GM23338 (cell line): ENCODE data around the gene SGCB. TPM values are rescaled to one million over a fixed set of nuclear protein-coding genes. Genes with fewer than 3 reads are reported as not detected.

Source experiments
- ATAC-seq: fragments of 200-7000 bp; cut with Tn5 transposase; 3 replicates; pipeline ENCODE4 v1.9.1; 2020
- DNase-seq: peaks from one replicate; pipeline ENCODE4 v3.0.0-alpha.2; 2015; ENCODE audit warnings: low spot score
- H2AFZ ChIP-seq: fragments of 200-600 bp; sonication (generic); 2 replicates; pipeline ENCODE4 v1.8.0; 2016; ENCODE audit warnings: antibody characterized with exemption, mild to moderate bottlenecking, moderate library complexity
- H3F3A ChIP-seq: fragments of 200-600 bp; sonication (generic); replicated peaks from 2 replicates; pipeline ENCODE4 v1.8.0; 2017; ENCODE audit warnings: antibody characterized with exemption, mixed run types, low read depth
- H3K27ac ChIP-seq: fragments of 200-600 bp; sonication (generic); 2 replicates; pipeline ENCODE4 v1.6.1; 2016; ENCODE audit warnings: low read depth
- H3K27me3 ChIP-seq: fragments of 200-600 bp; sonication (generic); 2 replicates; pipeline ENCODE4 v1.8.0; 2016; ENCODE audit warnings: mild to moderate bottlenecking, mixed run types, moderate library complexity; ENCODE audit not compliant: insufficient read depth
- H3K36me3 ChIP-seq: fragments of 200-600 bp; sonication (generic); 2 replicates; pipeline ENCODE4 v1.8.0; 2016; ENCODE audit warnings: mild to moderate bottlenecking; ENCODE audit not compliant: insufficient read depth
- H3K4me1 ChIP-seq: fragments of 200-600 bp; sonication (generic); 2 replicates; pipeline ENCODE4 v1.8.0; 2016; ENCODE audit warnings: mild to moderate bottlenecking, moderate library complexity; ENCODE audit not compliant: insufficient read depth
- H3K4me2 ChIP-seq: fragments of 200-600 bp; sonication (generic); 2 replicates; pipeline ENCODE4 v1.7.1; 2017; ENCODE audit warnings: mixed run types
- H3K4me3 ChIP-seq: fragments of 200-600 bp; sonication (generic); 2 replicates; pipeline ENCODE4 v1.6.1; 2016; ENCODE audit warnings: mixed run types
- H3K79me2 ChIP-seq: fragments of 200-600 bp; sonication (generic); replicated peaks from 2 replicates; pipeline ENCODE4 v1.8.0; 2017; ENCODE audit warnings: mild to moderate bottlenecking; ENCODE audit not compliant: insufficient read depth
- H3K9me2 ChIP-seq: fragments of 200-600 bp; sonication (generic); 2 replicates; pipeline ENCODE4 v1.8.0; 2017; ENCODE audit not compliant: insufficient read depth
- H4K20me1 ChIP-seq: fragments of 200-600 bp; sonication (generic); replicated peaks from 2 replicates; pipeline ENCODE4 v1.8.0; 2017; ENCODE audit warnings: mild to moderate bottlenecking; ENCODE audit not compliant: insufficient read depth
- H3K27ac Mint-ChIP-seq: 2 replicates; pipeline ENCODE4 v1.8.0; 2020; ENCODE audit warnings: inconsistent platforms, mild to moderate bottlenecking, moderate library complexity, mixed read lengths
- H3K27me3 Mint-ChIP-seq: 3 replicates; pipeline ENCODE4 v1.8.0; 2022; ENCODE audit warnings: low read depth, mild to moderate bottlenecking, moderate library complexity, mixed read lengths, inconsistent platforms; ENCODE audit not compliant: insufficient read depth, poor library complexity
- H3K36me3 Mint-ChIP-seq: 3 replicates; pipeline ENCODE4 v1.8.0; 2021; ENCODE audit warnings: low read depth, mild to moderate bottlenecking, inconsistent platforms, moderate library complexity, mixed read lengths
- H3K4me1 Mint-ChIP-seq: 3 replicates; pipeline ENCODE4 v1.8.0; 2020; ENCODE audit warnings: mild to moderate bottlenecking, inconsistent platforms, mixed read lengths
- H3K4me3 Mint-ChIP-seq: 3 replicates; pipeline ENCODE4 v1.8.0; 2021; ENCODE audit warnings: moderate library complexity, mild to moderate bottlenecking, inconsistent platforms, mixed read lengths
- H3K9me3 Mint-ChIP-seq: 3 replicates; pipeline ENCODE4 v1.8.0; 2020; ENCODE audit warnings: moderate library complexity, mild to moderate bottlenecking, inconsistent platforms, mixed read lengths
- CREB1 ChIP-seq: fragments of 250-450 bp; sonication (Bioruptor Pico); IDR thresholded peaks from 2 replicates; pipeline ENCODE4 v1.5.0; 2020; ENCODE audit warnings: low read depth, mild to moderate bottlenecking, moderate library complexity
- EZH2 ChIP-seq: fragments of 200-600 bp; sonication (generic); IDR thresholded peaks from one replicate; pipeline ENCODE4 v1.8.0; 2017; ENCODE audit warnings: antibody characterized with exemption, mild to moderate bottlenecking, low read depth; ENCODE audit not compliant: unreplicated experiment
- EZH2phosphoT487 ChIP-seq: fragments of 200-600 bp; sonication (generic); IDR thresholded peaks from one replicate; pipeline ENCODE4 v1.8.1; 2018; ENCODE audit warnings: antibody characterized with exemption; ENCODE audit not compliant: unreplicated experiment
- JUNB ChIP-seq: IDR thresholded peaks from one replicate; pipeline ENCODE4 v1.6.1; 2016; ENCODE audit warnings: antibody characterized with exemption; ENCODE audit not compliant: unreplicated experiment
- ZNF114 ChIP-seq: fragments of 250-450 bp; sonication (Bioruptor Pico); IDR thresholded peaks from 2 replicates; pipeline ENCODE4 v1.5.0; 2020; ENCODE audit warnings: mild to moderate bottlenecking, moderate library complexity
- ZNF331 ChIP-seq: fragments of 250-450 bp; sonication (Bioruptor Pico); IDR thresholded peaks from 2 replicates; pipeline ENCODE4 v1.5.0; 2020; ENCODE audit warnings: low read depth, mild to moderate bottlenecking, moderate library complexity
- polyA plus RNA-seq: library from polyadenylated mRNA; unstranded; fragments of >200 nt; fragmentation: Nextera tagmentation; extraction: Ambion mirVana; gene quantifications from 2 replicates; pipeline ENCODE4 v1.2.1, GENCODE V29; 2016
- total RNA-seq: library from RNA; depleted of rRNA; stranded (reverse); fragments of >200 nt; shearing (Covaris generic); gene quantifications from 2 replicates; pipeline ENCODE4 v1.2.3, GENCODE V29; 2014
- TF ChIP-seq, protein P1 (sequence below): fragments of 250-450 bp; sonication (Bioruptor Pico); IDR thresholded peaks from 2 replicates; pipeline ENCODE4 v1.5.0; 2020; ENCODE audit warnings: mild to moderate bottlenecking, moderate library complexity
- TF ChIP-seq, protein P2 (sequence below), 2 experiments: fragments of 200-600 bp in 1 of 2; sonication (generic) in 1 of 2; conservative IDR thresholded peaks; 2 replicates each; pipeline versions ENCODE4 v1.5.1 to v1.6.1; 2016 to 2017; ENCODE audit warnings: antibody characterized with exemption in 2 of 2, low read depth in 2 of 2, mild to moderate bottlenecking in 2 of 2, moderate library complexity in 1 of 2
- TF ChIP-seq, protein P3 (sequence below): IDR thresholded peaks from 2 replicates; pipeline ENCODE4 v1.6.1; 2016; ENCODE audit warnings: antibody characterized with exemption

The SGCB gene
- total and polyA plus RNA-seq, 2 experiments from 2014 or later: 11.8 to 19.6 TPM

DNA sequence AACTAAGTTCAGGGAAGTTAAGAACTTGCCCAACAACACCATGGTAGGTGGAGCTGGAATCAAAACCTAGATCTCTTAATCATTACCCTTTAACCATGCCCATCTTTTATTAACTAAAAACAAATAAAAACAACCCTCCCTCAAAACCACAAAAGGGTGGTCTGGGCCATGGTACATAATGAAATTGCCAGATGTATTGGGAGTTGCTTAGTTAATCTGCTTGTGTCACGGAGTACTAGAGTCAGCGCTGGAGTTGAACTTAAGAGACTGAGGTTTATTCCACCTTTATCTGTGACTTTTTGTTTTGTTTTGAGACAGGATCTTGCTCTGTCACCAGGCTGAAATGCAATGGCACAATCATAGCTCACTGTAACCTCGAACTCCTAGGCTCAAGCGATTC, 31.2 kb downstream of the SGCB start (continued):
- TF ChIP-seq, protein P1, sequence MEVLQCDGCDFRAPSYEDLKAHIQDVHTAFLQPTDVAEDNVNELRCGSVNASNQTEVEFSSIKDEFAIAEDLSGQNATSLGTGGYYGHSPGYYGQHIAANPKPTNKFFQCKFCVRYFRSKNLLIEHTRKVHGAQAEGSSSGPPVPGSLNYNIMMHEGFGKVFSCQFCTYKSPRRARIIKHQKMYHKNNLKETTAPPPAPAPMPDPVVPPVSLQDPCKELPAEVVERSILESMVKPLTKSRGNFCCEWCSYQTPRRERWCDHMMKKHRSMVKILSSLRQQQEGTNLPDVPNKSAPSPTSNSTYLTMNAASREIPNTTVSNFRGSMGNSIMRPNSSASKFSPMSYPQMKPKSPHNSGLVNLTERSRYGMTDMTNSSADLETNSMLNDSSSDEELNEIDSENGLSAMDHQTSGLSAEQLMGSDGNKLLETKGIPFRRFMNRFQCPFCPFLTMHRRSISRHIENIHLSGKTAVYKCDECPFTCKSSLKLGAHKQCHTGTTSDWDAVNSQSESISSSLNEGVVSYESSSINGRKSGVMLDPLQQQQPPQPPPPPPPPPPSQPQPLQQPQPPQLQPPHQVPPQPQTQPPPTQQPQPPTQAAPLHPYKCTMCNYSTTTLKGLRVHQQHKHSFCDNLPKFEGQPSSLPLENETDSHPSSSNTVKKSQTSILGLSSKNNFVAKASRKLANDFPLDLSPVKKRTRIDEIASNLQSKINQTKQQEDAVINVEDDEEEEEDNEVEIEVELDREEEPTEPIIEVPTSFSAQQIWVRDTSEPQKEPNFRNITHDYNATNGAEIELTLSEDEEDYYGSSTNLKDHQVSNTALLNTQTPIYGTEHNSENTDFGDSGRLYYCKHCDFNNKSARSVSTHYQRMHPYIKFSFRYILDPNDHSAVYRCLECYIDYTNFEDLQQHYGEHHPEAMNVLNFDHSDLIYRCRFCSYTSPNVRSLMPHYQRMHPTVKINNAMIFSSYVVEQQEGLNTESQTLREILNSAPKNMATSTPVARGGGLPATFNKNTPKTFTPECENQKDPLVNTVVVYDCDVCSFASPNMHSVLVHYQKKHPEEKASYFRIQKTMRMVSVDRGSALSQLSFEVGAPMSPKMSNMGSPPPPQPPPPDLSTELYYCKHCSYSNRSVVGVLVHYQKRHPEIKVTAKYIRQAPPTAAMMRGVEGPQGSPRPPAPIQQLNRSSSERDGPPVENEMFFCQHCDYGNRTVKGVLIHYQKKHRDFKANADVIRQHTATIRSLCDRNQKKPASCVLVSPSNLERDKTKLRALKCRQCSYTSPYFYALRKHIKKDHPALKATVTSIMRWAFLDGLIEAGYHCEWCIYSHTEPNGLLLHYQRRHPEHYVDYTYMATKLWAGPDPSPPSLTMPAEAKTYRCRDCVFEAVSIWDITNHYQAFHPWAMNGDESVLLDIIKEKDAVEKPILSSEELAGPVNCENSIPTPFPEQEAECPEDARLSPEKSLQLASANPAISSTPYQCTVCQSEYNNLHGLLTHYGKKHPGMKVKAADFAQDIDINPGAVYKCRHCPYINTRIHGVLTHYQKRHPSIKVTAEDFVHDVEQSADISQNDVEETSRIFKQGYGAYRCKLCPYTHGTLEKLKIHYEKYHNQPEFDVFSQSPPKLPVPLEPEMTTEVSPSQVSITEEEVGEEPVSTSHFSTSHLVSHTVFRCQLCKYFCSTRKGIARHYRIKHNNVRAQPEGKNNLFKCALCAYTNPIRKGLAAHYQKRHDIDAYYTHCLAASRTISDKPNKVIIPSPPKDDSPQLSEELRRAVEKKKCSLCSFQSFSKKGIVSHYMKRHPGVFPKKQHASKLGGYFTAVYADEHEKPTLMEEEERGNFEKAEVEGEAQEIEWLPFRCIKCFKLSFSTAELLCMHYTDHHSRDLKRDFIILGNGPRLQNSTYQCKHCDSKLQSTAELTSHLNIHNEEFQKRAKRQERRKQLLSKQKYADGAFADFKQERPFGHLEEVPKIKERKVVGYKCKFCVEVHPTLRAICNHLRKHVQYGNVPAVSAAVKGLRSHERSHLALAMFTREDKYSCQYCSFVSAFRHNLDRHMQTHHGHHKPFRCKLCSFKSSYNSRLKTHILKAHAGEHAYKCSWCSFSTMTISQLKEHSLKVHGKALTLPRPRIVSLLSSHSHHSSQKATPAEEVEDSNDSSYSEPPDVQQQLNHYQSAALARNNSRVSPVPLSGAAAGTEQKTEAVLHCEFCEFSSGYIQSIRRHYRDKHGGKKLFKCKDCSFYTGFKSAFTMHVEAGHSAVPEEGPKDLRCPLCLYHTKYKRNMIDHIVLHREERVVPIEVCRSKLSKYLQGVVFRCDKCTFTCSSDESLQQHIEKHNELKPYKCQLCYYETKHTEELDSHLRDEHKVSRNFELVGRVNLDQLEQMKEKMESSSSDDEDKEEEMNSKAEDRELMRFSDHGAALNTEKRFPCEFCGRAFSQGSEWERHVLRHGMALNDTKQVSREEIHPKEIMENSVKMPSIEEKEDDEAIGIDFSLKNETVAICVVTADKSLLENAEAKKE (CRISPR knock-in tag): no peak
- no peak for TF ChIP-seq JUNB
- TF ChIP-seq EZH2phosphoT487: no peak
- TF ChIP-seq ZNF331 (CRISPR knock-in tag): no peak

DNA sequence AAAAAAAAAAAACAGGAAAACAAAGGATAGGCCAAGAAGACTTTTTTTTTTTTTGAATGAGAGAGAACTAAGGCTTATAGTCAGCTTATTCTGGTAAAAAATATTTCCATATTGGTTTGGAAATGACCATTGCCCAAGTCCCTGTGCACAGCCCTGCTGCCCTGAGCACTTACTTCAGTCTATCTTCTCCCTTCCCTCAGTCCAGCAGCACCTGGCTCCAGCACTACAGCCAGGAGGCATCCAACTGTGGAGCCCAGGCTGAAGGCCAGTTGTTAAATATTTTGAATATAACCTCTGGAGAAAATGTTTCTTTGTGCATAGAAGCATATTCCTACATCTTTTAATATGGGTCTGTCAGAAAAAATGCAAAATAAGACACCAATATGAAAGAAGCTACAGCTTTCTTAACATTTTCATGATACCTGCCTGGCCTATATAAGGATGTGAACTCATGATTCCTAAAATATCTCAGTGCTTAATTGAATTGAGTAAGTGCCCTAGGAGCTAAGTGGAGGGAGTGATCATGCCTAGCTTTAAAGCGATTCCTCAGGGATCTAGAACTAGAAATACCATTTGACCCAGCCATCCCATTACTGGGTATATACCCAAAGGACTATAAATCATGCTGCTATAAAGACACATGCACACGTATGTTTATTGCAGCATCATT, 32.4 kb downstream of the SGCB start:
- peaks cover 8% of the 10 kb centered on the region for H3K4me1 Mint-ChIP-seq
- H3K27ac ChIP-seq: no peak overlapping the region
- no peak overlapping the region for H2AFZ ChIP-seq
- H3K4me3 Mint-ChIP-seq: no peak overlapping the region
- H3K36me3 Mint-ChIP-seq: no peaks in the 10 kb centered on the region
- H3K36me3 ChIP-seq: no peaks in the 10 kb centered on the region
- H3F3A ChIP-seq: no peaks in the 10 kb centered on the region
- H3K27me3 ChIP-seq: no peaks in the 10 kb centered on the region
- no peaks in the 10 kb centered on the region for H3K9me3 Mint-ChIP-seq
- no peak overlapping the region for H3K4me2 ChIP-seq
- no peak for DNase-seq
- H4K20me1 ChIP-seq: no peaks in the 10 kb centered on the region
- no peaks in the 10 kb centered on the region for H3K79me2 ChIP-seq
- no peak for ATAC-seq
- H3K4me3 ChIP-seq: no peak overlapping the region
- H3K4me1 ChIP-seq: peaks cover 6% of the 10 kb centered on the region; the same call in 1 of the 2 replicates
- no peak overlapping the region for H3K27ac Mint-ChIP-seq
- H3K9me2 ChIP-seq: no peaks in the 10 kb centered on the region
- peaks cover 3% of the 10 kb centered on the region for H3K27me3 Mint-ChIP-seq
- TF ChIP-seq JUNB: no peak
- TF ChIP-seq ZNF114 (CRISPR knock-in tag): no peak
- TF ChIP-seq EZH2: no peak
- TF ChIP-seq CREB1 (CRISPR knock-in tag): no peak
- TF ChIP-seq, protein P2, sequence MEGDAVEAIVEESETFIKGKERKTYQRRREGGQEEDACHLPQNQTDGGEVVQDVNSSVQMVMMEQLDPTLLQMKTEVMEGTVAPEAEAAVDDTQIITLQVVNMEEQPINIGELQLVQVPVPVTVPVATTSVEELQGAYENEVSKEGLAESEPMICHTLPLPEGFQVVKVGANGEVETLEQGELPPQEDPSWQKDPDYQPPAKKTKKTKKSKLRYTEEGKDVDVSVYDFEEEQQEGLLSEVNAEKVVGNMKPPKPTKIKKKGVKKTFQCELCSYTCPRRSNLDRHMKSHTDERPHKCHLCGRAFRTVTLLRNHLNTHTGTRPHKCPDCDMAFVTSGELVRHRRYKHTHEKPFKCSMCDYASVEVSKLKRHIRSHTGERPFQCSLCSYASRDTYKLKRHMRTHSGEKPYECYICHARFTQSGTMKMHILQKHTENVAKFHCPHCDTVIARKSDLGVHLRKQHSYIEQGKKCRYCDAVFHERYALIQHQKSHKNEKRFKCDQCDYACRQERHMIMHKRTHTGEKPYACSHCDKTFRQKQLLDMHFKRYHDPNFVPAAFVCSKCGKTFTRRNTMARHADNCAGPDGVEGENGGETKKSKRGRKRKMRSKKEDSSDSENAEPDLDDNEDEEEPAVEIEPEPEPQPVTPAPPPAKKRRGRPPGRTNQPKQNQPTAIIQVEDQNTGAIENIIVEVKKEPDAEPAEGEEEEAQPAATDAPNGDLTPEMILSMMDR (conservative IDR thresholded peaks at IDR 0.05; ENCODE audit: low read depth in 2 of 2): no peak
- TF ChIP-seq, protein P3, sequence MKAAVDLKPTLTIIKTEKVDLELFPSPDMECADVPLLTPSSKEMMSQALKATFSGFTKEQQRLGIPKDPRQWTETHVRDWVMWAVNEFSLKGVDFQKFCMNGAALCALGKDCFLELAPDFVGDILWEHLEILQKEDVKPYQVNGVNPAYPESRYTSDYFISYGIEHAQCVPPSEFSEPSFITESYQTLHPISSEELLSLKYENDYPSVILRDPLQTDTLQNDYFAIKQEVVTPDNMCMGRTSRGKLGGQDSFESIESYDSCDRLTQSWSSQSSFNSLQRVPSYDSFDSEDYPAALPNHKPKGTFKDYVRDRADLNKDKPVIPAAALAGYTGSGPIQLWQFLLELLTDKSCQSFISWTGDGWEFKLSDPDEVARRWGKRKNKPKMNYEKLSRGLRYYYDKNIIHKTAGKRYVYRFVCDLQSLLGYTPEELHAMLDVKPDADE: no peak
- TF ChIP-seq ZNF331 (CRISPR knock-in tag): no peak
